Keratinocyte (primary cell): ENCODE data around the gene TMEM26. TPM values are rescaled to one million over a fixed set of nuclear protein-coding genes. Genes with fewer than 3 reads are reported as not detected.

ENCODE experiments used
- DNase-seq: peaks from one replicate; pipeline ENCODE4 v3.0.0-alpha.2; 2011; ENCODE audit warnings: low read depth, missing footprints, low spot score
- FAIRE-seq: peaks from 2 replicates; lab custom pipeline; 2011; peaks lifted over from hg19 to GRCh38; lab: Jason Lieb, UNC
- H2AFZ ChIP-seq: 2 replicates; pipeline ENCODE4 v1.6.0; 2012; ENCODE audit warnings: low read length, control low read depth, inconsistent platforms; ENCODE audit not compliant: control insufficient read depth
- H3K27ac ChIP-seq: 2 replicates; pipeline ENCODE4 v1.5.1; 2011; ENCODE audit warnings: low read length; ENCODE audit not compliant: control insufficient read depth, insufficient read depth
- H3K27me3 ChIP-seq: 3 replicates; pipeline ENCODE4 v1.6.0; 2011; ENCODE audit warnings: low read length; ENCODE audit not compliant: control insufficient read depth, insufficient read depth; ENCODE audit errors: extremely low read depth
- H3K36me3 ChIP-seq, 2 experiments: 2 replicates in 1 of 2; 3 replicates in 1 of 2; pipeline ENCODE4 v1.5.1; 2011; ENCODE audit warnings: low read length in 2 of 2, mild to moderate bottlenecking in 1 of 2; ENCODE audit not compliant: control insufficient read depth in 2 of 2, insufficient read depth in 2 of 2; ENCODE audit errors: extremely low read depth in 1 of 2
- H3K4me1 ChIP-seq: 3 replicates; pipeline ENCODE4 v1.5.1; 2011; ENCODE audit warnings: low read length; ENCODE audit not compliant: control insufficient read depth, insufficient read depth; ENCODE audit errors: extremely low read depth
- H3K4me2 ChIP-seq: 3 replicates; pipeline ENCODE4 v1.6.0; 2011; ENCODE audit warnings: low read depth, low read length; ENCODE audit not compliant: control insufficient read depth, insufficient read depth; ENCODE audit errors: extremely low read depth
- H3K4me3 ChIP-seq, 3 experiments: fragments of 200-600 bp in 1 of 3; sonication (generic) in 1 of 3; 2 replicates in 2 of 3; 3 replicates in 1 of 3; pipeline ENCODE4 v1.5.1; 2011 to 2016; ENCODE audit warnings: low read length in 3 of 3, mild to moderate bottlenecking in 3 of 3, control low read depth in 2 of 3, inconsistent platforms in 1 of 3, low read depth in 1 of 3, mixed read lengths in 1 of 3, mixed run types in 1 of 3, moderate library complexity in 1 of 3; ENCODE audit not compliant: control insufficient read depth in 2 of 3, insufficient read depth in 2 of 3; ENCODE audit errors: extremely low read depth in 1 of 3
- H3K79me2 ChIP-seq: 2 replicates; pipeline ENCODE4 v1.6.0; 2012; ENCODE audit warnings: low read length; ENCODE audit not compliant: control insufficient read depth, insufficient read depth
- H3K9ac ChIP-seq: 3 replicates; pipeline ENCODE4 v1.6.0; 2011; ENCODE audit warnings: low read length; ENCODE audit not compliant: control insufficient read depth, insufficient read depth; ENCODE audit errors: extremely low read depth
- H3K9me1 ChIP-seq: 3 replicates; pipeline ENCODE4 v1.6.0; 2011; ENCODE audit warnings: low read length; ENCODE audit not compliant: control insufficient read depth, insufficient read depth; ENCODE audit errors: extremely low read depth
- H3K9me3 ChIP-seq: 2 replicates; pipeline ENCODE4 v1.5.1; 2012; ENCODE audit warnings: low read depth, low read length; ENCODE audit not compliant: control insufficient read depth
- H4K20me1 ChIP-seq: 3 replicates; pipeline ENCODE4 v1.6.0; 2011; ENCODE audit warnings: low read length; ENCODE audit not compliant: control insufficient read depth, insufficient read depth; ENCODE audit errors: extremely low read depth
- CTCF ChIP-seq, 3 experiments: IDR thresholded peaks in 1 of 3; conservative IDR thresholded peaks in 1 of 3; optimal IDR thresholded peaks in 1 of 3; 2 replicates in 2 of 3; 3 replicates in 1 of 3; pipeline versions ENCODE3 to v1.5.1; 2011; ENCODE audit warnings: low read length in 3 of 3, mild to moderate bottlenecking in 3 of 3, moderate library complexity in 2 of 3, control low read depth in 1 of 3, inconsistent platforms in 1 of 3; ENCODE audit not compliant: insufficient read depth in 2 of 3; ENCODE audit errors: extremely low read depth in 1 of 3
- EZH2 ChIP-seq: IDR thresholded peaks from one replicate; pipeline ENCODE4 v1.6.1; 2012; ENCODE audit warnings: inconsistent platforms, mild to moderate bottlenecking, low read length, moderate library complexity
- dilution Hi-C: fragments of 300-500 bp; cut with MboI; formaldehyde crosslinking; loops from one replicate; pipeline ENCODE4 v1.7.0; 2020; ENCODE audit warnings: low sequenced_read_pairs; ENCODE audit not compliant: extremely low pct_ligation_motif_present
- polyA plus RNA-seq, 5 experiments: library from polyadenylated mRNA; depleted of rRNA in 3 of 5; stranded (reverse) in 3 of 5; stranded (forward) in 1 of 5; unstranded in 1 of 5; fragments of >200 nt; gene quantifications; 1 replicate in 1 of 5; 2 replicates in 3 of 5; 3 replicates in 1 of 5; pipeline versions ENCODE4 v1.2.1 to v1.2.3, GENCODE V29; 2011 to 2012; ENCODE audit warnings: missing spikeins in 2 of 5, low read depth in 1 of 5, low replicate concordance in 1 of 5

TMEM26 gene
- polyA plus RNA-seq, 1 donor (not counting 4 experiments of a cell fraction or from before 2014, with no cell fraction given) = not detected

- Histone ChIP-seq H2AFZ (no peak overlapping the region), H3K27me3 (no peaks in the 10 kb centered on the region), H3K4me3 (no peak overlapping the region), H3K27ac (no peak overlapping the region), H3K36me3 (no peaks in the 10 kb centered on the region), H3K9ac (no peak overlapping the region), H3K79me2 (no peaks in the 10 kb centered on the region), H3K9me3 (no peaks in the 10 kb centered on the region), H3K4me2 (no peak overlapping the region), H3K4me1 (peaks cover 2% of the 10 kb centered on the region), H4K20me1 (no peaks in the 10 kb centered on the region), H3K9me1 (no peaks in the 10 kb centered on the region)
- TF ChIP-seq EZH2 = no peak
- no peak for TF ChIP-seq CTCF (optimal IDR thresholded peaks at IDR 0.05 in 1 of 3, IDR thresholded peaks at IDR 0.05 in 1 of 3, conservative IDR thresholded peaks at IDR 0.05 in 1 of 3; ENCODE audit: extremely low read depth in 1 of 3, insufficient read depth in 2 of 3, low read length in 3 of 3)
- no peak for FAIRE-seq
- dilution Hi-C loops = no loop called here
- DNase-seq = no peak
Measured at GRCh38 chr10:61400524-61400923, 52.7 kb downstream of the TMEM26 start.

DNA sequence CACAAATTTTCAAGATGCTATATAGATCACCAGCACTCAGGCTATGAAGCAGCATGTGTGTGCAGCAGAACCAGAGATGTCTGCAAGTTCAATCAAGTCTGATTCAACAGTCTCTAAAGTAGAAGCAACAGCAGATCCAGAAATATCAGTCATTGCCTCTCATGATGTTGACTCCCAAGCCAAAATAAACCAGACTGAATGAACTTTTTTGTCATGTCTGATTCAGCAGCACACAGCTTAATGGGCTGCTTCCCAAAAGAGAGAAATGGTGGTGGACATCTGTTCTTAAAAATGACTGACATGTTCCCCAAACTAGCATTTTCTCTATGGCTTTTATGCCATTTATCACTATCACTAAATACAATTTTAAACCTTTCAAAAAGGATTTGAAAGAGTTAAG lies 53.8 kb downstream of the TMEM26 start:
- Histone ChIP-seq H3K9ac (no peak overlapping the region), H3K9me1 (no peaks in the 10 kb centered on the region), H3K4me2 (no peak overlapping the region), H3K4me3 (no peak overlapping the region), H3K27ac (no peak overlapping the region), H3K27me3 (no peaks in the 10 kb centered on the region), H3K4me1 (peaks cover 2% of the 10 kb centered on the region), H3K36me3 (no peaks in the 10 kb centered on the region), H4K20me1 (no peaks in the 10 kb centered on the region), H2AFZ (no peak overlapping the region), H3K79me2 (no peaks in the 10 kb centered on the region), H3K9me3 (no peaks in the 10 kb centered on the region)
- TF ChIP-seq EZH2 (no peak), CTCF (optimal IDR thresholded peaks at IDR 0.05 in 1 of 3, IDR thresholded peaks at IDR 0.05 in 1 of 3, conservative IDR thresholded peaks at IDR 0.05 in 1 of 3; ENCODE audit: extremely low read depth in 1 of 3, insufficient read depth in 2 of 3, low read length in 3 of 3) (no peak)
- FAIRE-seq (peak; percentile 29), DNase-seq (no peak)
- dilution Hi-C loops = no loop called here
